Measurements from ENCODE around the gene MAGI2.

MAGI2 gene

GRCh38 chr7:78184299-78184698 is 1269.2 kb downstream of the MAGI2 start:
- DNase-seq (ENCODE audit: low read depth in 2 of 2), result no peak

- no peak for DNase-seq (ENCODE audit: low read depth in 2 of 2)
Measured at GRCh38 chr7:78179827-78180477, 1273.5 kb downstream of the MAGI2 start.

- no peak for DNase-seq (ENCODE audit: low read depth in 2 of 2)
Measured at GRCh38 chr7:78179211-78179610, 1274.3 kb downstream of the MAGI2 start.

GRCh38 chr7:78178319-78178718 is 1275.1 kb downstream of the MAGI2 start:
- DNase-seq (ENCODE audit: low read depth in 2 of 2), result no peak

GRCh38 chr7:78176171-78176570 is 1277.3 kb downstream of the MAGI2 start:
- no peak for DNase-seq (ENCODE audit: low read depth in 2 of 2)

- no peak for DNase-seq (ENCODE audit: low read depth in 2 of 2)
Measured at GRCh38 chr7:78175330-78176100, 1278.0 kb downstream of the MAGI2 start.

GRCh38 chr7:78173666-78174065 is 1279.8 kb downstream of the MAGI2 start:
- DNase-seq (ENCODE audit: low read depth in 2 of 2), result no peak

- DNase-seq (ENCODE audit: low read depth in 2 of 2), result no peak
Measured at GRCh38 chr7:78172933-78173591, 1280.4 kb downstream of the MAGI2 start.

- DNase-seq (ENCODE audit: low read depth in 2 of 2), result no peak
Measured at GRCh38 chr7:78172267-78172757, 1281.2 kb downstream of the MAGI2 start.

GRCh38 chr7:78171398-78171797 is 1282.1 kb downstream of the MAGI2 start:
- no peak for DNase-seq (ENCODE audit: low read depth in 2 of 2)

- no peak for DNase-seq (ENCODE audit: low read depth in 2 of 2)
Measured at GRCh38 chr7:78170815-78171214, 1282.7 kb downstream of the MAGI2 start.

- DNase-seq (ENCODE audit: low read depth in 2 of 2), result no peak
Measured at GRCh38 chr7:78169992-78170391, 1283.5 kb downstream of the MAGI2 start.

GRCh38 chr7:78168865-78169264 is 1284.6 kb downstream of the MAGI2 start:
- DNase-seq (ENCODE audit: low read depth in 2 of 2), result no peak

- DNase-seq (ENCODE audit: low read depth in 2 of 2), result no peak
Measured at GRCh38 chr7:78167860-78168259, 1285.6 kb downstream of the MAGI2 start.

- no peak for DNase-seq (ENCODE audit: low read depth in 2 of 2)
Measured at GRCh38 chr7:78165854-78166253, 1287.6 kb downstream of the MAGI2 start.

- no peak for DNase-seq (ENCODE audit: low read depth in 2 of 2)
Measured at GRCh38 chr7:78165454-78165853, 1288.0 kb downstream of the MAGI2 start.

- DNase-seq (ENCODE audit: low read depth in 2 of 2), result no peak
Measured at GRCh38 chr7:78164459-78164858, 1289.0 kb downstream of the MAGI2 start.

GRCh38 chr7:78161781-78162180 is 1291.7 kb downstream of the MAGI2 start:
- DNase-seq (ENCODE audit: low read depth in 2 of 2), result no peak

- no peak for DNase-seq (ENCODE audit: low read depth in 2 of 2)
Measured at GRCh38 chr7:78159545-78159944, 1293.9 kb downstream of the MAGI2 start.

- no peak for DNase-seq (ENCODE audit: low read depth in 2 of 2)
Measured at GRCh38 chr7:78153285-78153684, 1300.2 kb downstream of the MAGI2 start.

- DNase-seq (ENCODE audit: low read depth in 2 of 2), result no peak
Measured at GRCh38 chr7:78151229-78151628, 1302.2 kb downstream of the MAGI2 start.

GRCh38 chr7:78149787-78150186 is 1303.7 kb downstream of the MAGI2 start:
- no peak for DNase-seq (ENCODE audit: low read depth in 2 of 2)

Measured in activated CD8-positive, alpha-beta memory T cell treated with anti-CD3 and anti-CD28 coated beads for 4 hours (primary cell).